Smooth muscle cell (in vitro differentiated cells): Measurements from ENCODE around the gene SFI1. TPM values are rescaled to one million over a fixed set of nuclear protein-coding genes. Genes with fewer than 3 reads are reported as not detected.

Experiments
- DNase-seq: peaks from one replicate; lab custom pipeline; 2025; ENCODE audit not compliant: unreplicated experiment; lab: John Stamatoyannopoulos, UW
- H2AFZ ChIP-seq: fragments of 200-600 bp; sonication (generic); 2 replicates; pipeline ENCODE4 v1.6.0; 2016; ENCODE audit warnings: antibody characterized with exemption, low read depth, mild to moderate bottlenecking
- H3F3A ChIP-seq: fragments of 200-600 bp; sonication (generic); 2 replicates; pipeline ENCODE4 v1.6.0; 2017; ENCODE audit warnings: antibody characterized with exemption, low read depth
- H3K27ac ChIP-seq: fragments of 200-600 bp; sonication (generic); 2 replicates; pipeline ENCODE4 v1.5.1; 2016; ENCODE audit warnings: low read depth, mild to moderate bottlenecking
- H3K27me3 ChIP-seq: fragments of 200-600 bp; sonication (generic); 2 replicates; pipeline ENCODE4 v1.6.1; 2016; ENCODE audit warnings: low read depth, mild to moderate bottlenecking
- H3K36me3 ChIP-seq: fragments of 200-600 bp; sonication (generic); 2 replicates; pipeline ENCODE4 v1.5.1; 2016; ENCODE audit warnings: low read depth
- H3K4me1 ChIP-seq: fragments of 200-600 bp; sonication (generic); 2 replicates; pipeline ENCODE4 v1.5.1; 2016; ENCODE audit warnings: low read depth
- H3K4me2 ChIP-seq: fragments of 200-600 bp; sonication (generic); 2 replicates; pipeline ENCODE4 v1.6.0; 2016; ENCODE audit warnings: mild to moderate bottlenecking
- H3K4me3 ChIP-seq: fragments of 200-600 bp; sonication (generic); 2 replicates; pipeline ENCODE4 v1.5.1; 2016; ENCODE audit warnings: mild to moderate bottlenecking
- H3K79me2 ChIP-seq: fragments of 200-600 bp; sonication (generic); 2 replicates; pipeline ENCODE4 v1.6.0; 2016; ENCODE audit warnings: low read depth, mild to moderate bottlenecking
- H3K9ac ChIP-seq: fragments of 200-600 bp; sonication (generic); 2 replicates; pipeline ENCODE4 v1.6.0; 2016; ENCODE audit warnings: low read depth
- H3K9me3 ChIP-seq: fragments of 200-600 bp; sonication (generic); replicated peaks from 2 replicates; pipeline ENCODE4 v1.5.1; 2016; ENCODE audit warnings: low read depth
- H4K20me1 ChIP-seq: fragments of 200-600 bp; sonication (generic); 2 replicates; pipeline ENCODE4 v1.6.0; 2016; ENCODE audit warnings: low read depth
- CTCF ChIP-seq: fragments of 200-600 bp; sonication (generic); IDR thresholded peaks from 2 replicates; pipeline ENCODE4 v1.5.1; 2017; ENCODE audit warnings: borderline replicate concordance, mild to moderate bottlenecking, antibody characterized with exemption; ENCODE audit not compliant: insufficient read depth, poor library complexity, severe bottlenecking
- WGBS: methylation state at CpG from one replicate; pipeline ENCODE4 v1.1.7; 2016; ENCODE audit warnings: low lambda C conversion rate; 5-methylcytosine and 5-hydroxymethylcytosine counted together
- polyA plus RNA-seq: library from polyadenylated mRNA; unstranded; fragments of >200 nt; fragmentation: Nextera tagmentation; extraction: Ambion mirVana; gene quantifications from 2 replicates; pipeline ENCODE4 v1.2.1, GENCODE V29; 2016
- total RNA-seq: library from RNA; depleted of rRNA; stranded (reverse); fragments of >200 nt; gene quantifications from 2 replicates; pipeline ENCODE4 v1.2.3, GENCODE V29; 2014

The SFI1 gene
- total and polyA plus RNA-seq, 2 experiments from 2014 or later, result 8.7 to 26.9 TPM

- Histone ChIP-seq H4K20me1 (peaks cover 3% of the 10 kb centered on the region), H3K36me3 (peaks cover 5% of the 10 kb centered on the region)
- 71% methylated on average over 2 of the region's 2 CpGs for WGBS
Observed at GRCh38 chr22:31448382-31448781, 48.0 kb upstream of the SFI1 start.

GRCh38 chr22:31449506-31449905 lies 46.8 kb upstream of the SFI1 start:
- H3K36me3 ChIP-seq, result peaks cover 16% of the 10 kb centered on the region
- TF ChIP-seq CTCF, result no peak
- H3K27ac ChIP-seq, result no peak overlapping the region
- H2AFZ ChIP-seq, result no peak overlapping the region
- no peaks in the 10 kb centered on the region for H3K4me1 ChIP-seq
- H4K20me1 ChIP-seq, result peaks cover 3% of the 10 kb centered on the region
- no peaks in the 10 kb centered on the region for H3K9me3 ChIP-seq
- no peak for DNase-seq
- no peaks in the 10 kb centered on the region for H3F3A ChIP-seq
- no peak overlapping the region for H3K4me3 ChIP-seq
- no peaks in the 10 kb centered on the region for H3K27me3 ChIP-seq
- no peak overlapping the region for H3K4me2 ChIP-seq
- 96% methylated on average over 4 of the region's 4 CpGs for WGBS
- H3K9ac ChIP-seq, result no peak overlapping the region
- no peaks in the 10 kb centered on the region for H3K79me2 ChIP-seq

More at GRCh38 chr22:31448382-31448781, 48.0 kb upstream of the SFI1 start:
- Histone ChIP-seq H3F3A (peaks cover 6% of the 10 kb centered on the region), H3K79me2 (no peaks in the 10 kb centered on the region), H3K9ac (no peak overlapping the region), H3K9me3 (no peaks in the 10 kb centered on the region), H2AFZ (no peak overlapping the region), H3K4me3 (no peak overlapping the region), H3K27ac (no peak overlapping the region), H3K27me3 (no peaks in the 10 kb centered on the region), H3K4me2 (no peak overlapping the region), H3K4me1 (peaks cover 2% of the 10 kb centered on the region)
- DNase-seq, result no peak
- no peak for TF ChIP-seq CTCF

GRCh38 chr22:31451709-31452571 lies 44.4 kb upstream of the SFI1 start:
- WGBS, result 89% methylated on average over 5 of the region's 5 CpGs
- no peaks in the 10 kb centered on the region for H3K4me1 ChIP-seq
- H3K9ac ChIP-seq, result no peak overlapping the region
- DNase-seq, result no peak
- H3K79me2 ChIP-seq, result no peaks in the 10 kb centered on the region
- H3K27ac ChIP-seq, result no peak overlapping the region
- H3F3A ChIP-seq, result no peaks in the 10 kb centered on the region
- H3K36me3 ChIP-seq, result peaks cover 17% of the 10 kb centered on the region
- H3K27me3 ChIP-seq, result no peaks in the 10 kb centered on the region
- no peaks in the 10 kb centered on the region for H3K9me3 ChIP-seq
- no peak overlapping the region for H3K4me2 ChIP-seq
- H2AFZ ChIP-seq, result no peak overlapping the region
- H3K4me3 ChIP-seq, result no peak overlapping the region
- TF ChIP-seq CTCF, result peak; percentile 39
- peaks cover 3% of the 10 kb centered on the region for H4K20me1 ChIP-seq

- Histone ChIP-seq H3F3A (no peaks in the 10 kb centered on the region), H2AFZ (no peak overlapping the region), H3K4me2 (no peak overlapping the region), H3K79me2 (peaks cover 4% of the 10 kb centered on the region), H3K4me1 (no peaks in the 10 kb centered on the region), H3K27ac (no peak overlapping the region), H3K9me3 (no peaks in the 10 kb centered on the region), H3K4me3 (no peak overlapping the region), H3K36me3 (peaks cover 32% of the 10 kb centered on the region), H3K9ac (no peak overlapping the region), H3K27me3 (no peaks in the 10 kb centered on the region), H4K20me1 (peaks cover 25% of the 10 kb centered on the region)
- WGBS, result 98% methylated on average over 3 of the region's 3 CpGs
- DNase-seq, result no peak
- TF ChIP-seq CTCF, result no peak
Observed at GRCh38 chr22:31461699-31462098, 34.6 kb upstream of the SFI1 start.
